ENCODE results near the gene SLC1A5.

GRCh38 chr19:46731584-46731983, 56.8 kb downstream of the SLC1A5 start:
- no peak for TF ChIP-seq CTCF (IDR thresholded peaks at IDR 0.05)
- no peak for TF ChIP-seq POLR2A (IDR thresholded peaks at IDR 0.05)
